HepG2 (cell line): Measurements from ENCODE around the gene CRAT.

Experiments used
- CHD4 ChIP-seq: fragments of 200-600 bp; sonication (generic); IDR thresholded peaks from 2 replicates; pipeline ENCODE4 v1.7.0; 2017; ENCODE audit warnings: mild to moderate bottlenecking, low read length, borderline replicate concordance
- MEIS1 ChIP-seq: sonication (generic); formaldehyde crosslinking; IDR thresholded peaks from 2 replicates; pipeline ENCODE4 v1.9.0; 2021; ENCODE audit warnings: mild to moderate bottlenecking, missing genetic modification reagents, moderate library complexity, borderline replicate concordance
- TCF7 ChIP-seq: sonication (generic); IDR thresholded peaks from 2 replicates; pipeline ENCODE4 v1.6.1; 2016; ENCODE audit warnings: antibody characterized with exemption, low read depth
- TF ChIP-seq, protein P1 (sequence below): sonication (generic); formaldehyde crosslinking; IDR thresholded peaks from 2 replicates; pipeline ENCODE4 v1.5.0; 2020; ENCODE audit warnings: mild to moderate bottlenecking, missing genetic modification reagents, moderate library complexity

DNA sequence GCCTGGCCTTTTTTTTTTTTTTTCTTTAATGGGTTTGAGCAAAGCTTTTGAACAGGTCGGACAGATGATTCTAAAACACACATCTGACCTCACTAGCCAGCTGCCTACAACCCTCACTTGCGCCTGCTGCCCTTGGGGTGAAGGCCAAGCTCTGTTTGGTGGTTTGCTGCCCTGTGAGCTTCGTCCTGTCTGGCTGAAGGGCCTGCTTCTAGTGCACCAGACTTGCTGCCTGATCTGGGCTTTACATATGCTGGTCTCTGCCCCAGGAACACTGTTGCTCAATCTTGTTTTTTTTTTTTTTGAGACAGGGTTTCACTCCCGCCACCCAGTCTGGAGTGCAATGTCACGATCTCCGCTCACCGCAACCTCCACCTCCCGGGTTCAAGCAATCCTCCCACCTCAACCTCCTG is 46.1 kb downstream of the CRAT start:
- TF ChIP-seq MEIS1 (CRISPR knock-in tag) (peak; percentile 44; the same call in 1 of the 2 replicates), CHD4 (peak; percentile 38; the same call in 1 of the 2 replicates), TCF7 (peak; percentile 28; the same call in 1 of the 2 replicates)
- TF ChIP-seq, protein P1, sequence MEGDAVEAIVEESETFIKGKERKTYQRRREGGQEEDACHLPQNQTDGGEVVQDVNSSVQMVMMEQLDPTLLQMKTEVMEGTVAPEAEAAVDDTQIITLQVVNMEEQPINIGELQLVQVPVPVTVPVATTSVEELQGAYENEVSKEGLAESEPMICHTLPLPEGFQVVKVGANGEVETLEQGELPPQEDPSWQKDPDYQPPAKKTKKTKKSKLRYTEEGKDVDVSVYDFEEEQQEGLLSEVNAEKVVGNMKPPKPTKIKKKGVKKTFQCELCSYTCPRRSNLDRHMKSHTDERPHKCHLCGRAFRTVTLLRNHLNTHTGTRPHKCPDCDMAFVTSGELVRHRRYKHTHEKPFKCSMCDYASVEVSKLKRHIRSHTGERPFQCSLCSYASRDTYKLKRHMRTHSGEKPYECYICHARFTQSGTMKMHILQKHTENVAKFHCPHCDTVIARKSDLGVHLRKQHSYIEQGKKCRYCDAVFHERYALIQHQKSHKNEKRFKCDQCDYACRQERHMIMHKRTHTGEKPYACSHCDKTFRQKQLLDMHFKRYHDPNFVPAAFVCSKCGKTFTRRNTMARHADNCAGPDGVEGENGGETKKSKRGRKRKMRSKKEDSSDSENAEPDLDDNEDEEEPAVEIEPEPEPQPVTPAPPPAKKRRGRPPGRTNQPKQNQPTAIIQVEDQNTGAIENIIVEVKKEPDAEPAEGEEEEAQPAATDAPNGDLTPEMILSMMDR (CRISPR knock-in tag), result no peak
